ENCODE data around the gene GRM4.
"Not testable (repeated sequence)": the region's sequence is repeated elsewhere in the genome, so short reads cannot be mapped to it uniquely, and the experiment has no call there.

GRM4 gene

DNA sequence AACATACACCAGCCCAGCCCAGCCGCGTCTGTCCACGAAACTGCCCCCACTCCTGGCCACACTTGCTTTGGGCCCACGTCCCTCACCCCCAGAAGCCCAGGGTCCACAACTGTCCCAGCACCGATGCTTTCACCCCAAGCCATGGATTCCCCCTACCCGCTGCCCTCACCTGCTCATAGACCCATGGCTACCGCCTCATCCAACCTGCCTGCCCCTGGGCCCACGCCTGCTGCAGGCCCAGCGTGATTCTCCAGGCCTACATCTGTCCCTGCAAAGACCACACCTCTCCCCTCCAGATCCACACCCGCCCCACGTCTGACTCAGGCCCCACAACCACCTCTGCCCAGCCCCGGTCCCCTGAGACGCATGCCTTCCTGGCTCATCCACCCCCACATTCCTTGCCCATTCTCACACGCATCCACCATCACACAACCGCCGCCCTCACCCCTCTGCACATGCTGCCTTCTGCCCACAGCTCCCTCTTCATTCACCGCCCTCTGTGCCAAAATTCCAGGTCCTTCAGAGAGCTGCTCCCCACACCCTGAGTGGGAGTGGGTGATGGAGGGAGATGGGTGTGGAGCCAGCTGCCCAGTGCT, 86.7 kb downstream of the GRM4 start:
- FAIRE-seq: no peak

- no peak for FAIRE-seq
These were observed 88.1 kb downstream of the GRM4 start for GRCh38 chr6:34057790-34058189.

GRCh38 chr6:34057191-34057590, 88.7 kb downstream of the GRM4 start:
- FAIRE-seq: no peak

DNA sequence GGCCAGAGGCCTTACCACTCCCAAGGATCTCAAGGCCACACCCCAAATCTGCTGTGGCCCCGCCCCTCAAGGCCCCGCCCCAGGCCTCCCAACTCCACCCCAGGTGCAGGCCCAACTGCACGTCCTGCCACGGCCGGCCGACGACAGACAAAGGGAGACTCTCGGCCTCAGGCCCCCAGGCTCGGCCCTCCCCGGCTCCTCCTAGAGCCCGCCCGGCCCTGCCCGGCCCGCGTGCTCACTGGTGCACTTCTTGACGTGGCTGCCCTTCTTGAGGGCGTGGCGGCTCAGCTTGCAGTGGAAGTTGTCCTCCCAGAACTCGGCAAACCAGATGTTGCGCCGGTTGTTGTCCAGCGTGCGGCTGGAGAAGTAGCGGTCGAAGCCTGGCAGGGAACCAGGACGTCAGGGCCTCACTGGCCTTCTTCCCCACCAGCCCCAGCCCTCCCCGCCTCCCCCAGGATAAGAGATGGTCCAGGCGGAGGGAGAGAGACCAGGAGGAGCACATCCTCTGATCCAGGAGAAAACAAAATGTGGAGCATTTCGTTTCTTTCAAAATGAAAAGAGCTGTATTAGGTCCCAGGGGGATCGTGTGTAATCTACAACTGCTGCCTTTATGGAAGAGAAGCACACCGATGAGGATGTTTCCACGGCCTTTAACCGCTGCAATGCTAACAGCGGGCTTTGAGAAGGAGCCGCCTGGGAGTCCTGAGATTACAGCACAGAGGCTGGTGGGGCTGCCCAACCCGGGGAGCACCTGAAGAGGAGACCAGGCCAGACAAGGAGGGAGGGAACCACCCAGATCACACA, 89.4 kb downstream of the GRM4 start:
- FAIRE-seq: no peak

- no peak for FAIRE-seq
These were observed 90.5 kb downstream of the GRM4 start for GRCh38 chr6:34055223-34055933.

- no peak for FAIRE-seq
These were observed 92.2 kb downstream of the GRM4 start for GRCh38 chr6:34053721-34054120.

DNA sequence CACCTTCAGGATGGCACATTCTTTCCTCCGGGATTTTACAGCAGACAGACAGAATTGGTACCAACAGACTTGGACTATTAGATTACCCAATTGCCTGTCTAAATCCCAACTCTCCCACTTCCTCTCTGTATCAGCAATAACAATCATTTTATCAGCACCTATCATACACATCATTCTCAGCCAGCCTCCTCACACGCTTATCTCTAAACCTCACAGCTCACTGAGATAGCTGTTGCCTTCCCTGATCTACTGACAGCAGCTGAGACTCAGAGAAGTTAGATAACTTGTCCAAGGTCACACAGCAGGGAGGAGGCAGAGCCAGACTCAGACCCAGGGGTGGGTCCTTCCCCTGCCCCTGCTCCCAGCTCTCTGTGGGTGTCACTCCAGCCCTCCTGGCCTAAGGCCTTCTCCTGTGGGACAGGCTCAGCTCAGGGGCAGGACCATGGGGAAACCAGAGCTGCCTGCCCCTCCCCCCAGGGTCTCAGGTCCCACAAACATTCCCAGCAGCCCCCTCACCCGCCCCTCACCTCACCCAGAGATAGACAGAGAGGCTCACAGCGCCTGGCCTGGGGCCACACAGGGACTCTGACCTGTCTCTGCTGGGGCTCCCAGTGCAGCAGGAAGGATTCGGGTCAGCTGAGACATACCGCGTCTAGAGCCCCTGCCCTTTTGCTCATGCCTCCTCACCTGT, 92.8 kb downstream of the GRM4 start:
- no peak for FAIRE-seq

GRCh38 chr6:34052071-34052825, 93.6 kb downstream of the GRM4 start:
- no peak for FAIRE-seq

DNA sequence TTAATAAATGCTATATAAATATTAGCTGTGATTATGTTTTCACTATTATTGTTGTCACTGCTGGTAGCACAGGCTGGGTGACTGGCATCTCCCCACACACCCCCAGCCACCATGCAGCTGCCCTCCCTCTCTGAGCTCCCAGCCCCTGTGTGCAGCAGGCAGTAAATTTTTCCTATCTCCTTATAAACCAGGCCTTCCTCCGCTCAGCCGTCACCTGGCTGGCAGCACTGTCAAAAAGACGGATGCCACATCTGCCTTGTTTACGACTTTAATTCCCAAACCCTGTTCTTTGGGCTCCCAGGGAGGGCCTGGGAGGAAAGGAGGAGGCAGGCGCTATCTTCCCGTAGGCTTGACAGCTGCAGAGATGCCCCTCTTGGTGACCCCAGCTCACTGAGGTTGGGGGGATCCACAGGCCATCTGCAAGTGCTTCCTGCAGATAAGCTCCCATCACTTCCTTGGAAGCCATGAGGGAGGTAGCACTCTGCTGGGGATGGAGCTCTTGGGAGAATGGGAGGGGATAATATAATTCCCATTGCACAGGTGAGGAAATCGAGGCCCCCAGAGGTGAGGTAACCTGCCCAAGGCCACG, 94.5 kb downstream of the GRM4 start:
- no peak for FAIRE-seq

GRCh38 chr6:34050691-34051090, 95.2 kb downstream of the GRM4 start:
- FAIRE-seq: no peak

DNA sequence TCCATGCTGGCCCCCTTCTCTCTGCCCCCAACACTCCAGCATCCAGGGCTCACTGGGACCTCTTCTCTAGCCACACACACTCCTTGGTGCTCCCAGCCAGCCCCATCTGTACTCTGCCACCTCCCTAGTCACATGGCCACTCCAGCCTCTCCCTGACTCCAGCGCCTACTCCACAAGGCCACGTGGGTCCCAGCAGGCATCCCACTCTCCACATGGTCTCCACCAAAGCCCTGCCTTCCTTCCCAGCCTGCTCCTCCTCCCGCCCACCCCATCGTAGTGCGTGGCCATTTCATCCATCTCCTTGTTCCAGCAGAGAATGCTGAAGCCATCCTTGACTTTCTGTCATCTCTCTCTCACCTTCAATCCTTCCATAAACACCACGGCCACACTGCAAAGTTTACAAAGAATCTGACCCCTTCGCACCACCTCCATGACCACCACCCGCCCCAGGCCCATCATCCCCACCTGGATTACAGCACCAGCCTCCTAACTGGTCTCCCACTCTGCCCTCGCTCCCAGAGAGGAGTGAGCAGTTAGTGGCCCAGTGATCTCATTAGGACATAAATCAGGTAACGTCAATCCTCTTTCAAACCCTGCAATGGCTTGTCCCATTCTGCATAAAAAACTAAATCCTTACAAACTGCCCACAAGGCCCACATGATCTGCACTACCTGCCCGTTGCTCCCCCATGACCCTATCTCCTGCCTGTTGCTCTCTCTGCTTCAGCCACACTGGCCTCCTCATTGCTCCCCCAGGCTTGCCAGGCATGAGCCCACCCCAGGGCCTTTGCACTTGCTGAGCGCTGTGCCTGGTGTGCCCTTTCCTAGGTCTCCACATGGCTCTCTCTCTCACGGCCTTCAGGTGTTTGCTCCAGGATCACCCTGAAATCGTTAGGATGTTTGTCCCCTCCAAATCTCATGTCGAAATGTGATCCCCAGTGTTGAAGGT, 96.2 kb downstream of the GRM4 start:
- FAIRE-seq: no peak

- no peak for FAIRE-seq
These were observed 97.7 kb downstream of the GRM4 start for GRCh38 chr6:34047913-34048867.

GRCh38 chr6:34046617-34047016, 99.3 kb downstream of the GRM4 start:
- FAIRE-seq: no peak

GRCh38 chr6:34045771-34046170, 100.1 kb downstream of the GRM4 start:
- no peak for FAIRE-seq

- no peak for FAIRE-seq
These were observed 100.8 kb downstream of the GRM4 start for GRCh38 chr6:34044945-34045595.

- FAIRE-seq: no peak
These were observed 102.5 kb downstream of the GRM4 start for GRCh38 chr6:34043359-34043758.

- not testable (repeated sequence) for FAIRE-seq
These were observed 103.9 kb downstream of the GRM4 start for GRCh38 chr6:34041998-34042397.

DNA sequence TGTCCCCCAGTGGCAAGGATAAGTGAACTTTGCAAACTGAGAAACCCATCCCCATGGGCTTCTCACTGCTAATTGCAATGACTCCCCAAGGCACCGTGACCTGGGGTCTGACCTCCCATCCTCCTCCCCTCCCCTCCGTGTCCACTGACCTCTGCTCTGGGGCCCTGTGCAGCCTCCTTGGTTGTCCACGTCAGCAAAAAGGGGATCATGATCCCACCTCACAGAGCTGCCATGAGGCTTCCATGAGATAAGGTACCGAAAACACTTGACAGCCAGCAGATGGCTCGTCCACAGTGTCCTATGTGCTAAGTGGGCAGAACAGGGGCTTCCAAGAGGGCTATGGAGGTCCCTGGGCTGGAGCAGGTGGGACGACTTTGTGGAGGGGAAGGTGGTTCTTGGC, 104.5 kb downstream of the GRM4 start:
- FAIRE-seq: no peak

- no peak for FAIRE-seq
These were observed 105.9 kb downstream of the GRM4 start for GRCh38 chr6:34039943-34040342.

Measured in TTC549 (cell line).